ENCODE results near the gene CHRNA3.

- TF ChIP-seq, protein P1, sequence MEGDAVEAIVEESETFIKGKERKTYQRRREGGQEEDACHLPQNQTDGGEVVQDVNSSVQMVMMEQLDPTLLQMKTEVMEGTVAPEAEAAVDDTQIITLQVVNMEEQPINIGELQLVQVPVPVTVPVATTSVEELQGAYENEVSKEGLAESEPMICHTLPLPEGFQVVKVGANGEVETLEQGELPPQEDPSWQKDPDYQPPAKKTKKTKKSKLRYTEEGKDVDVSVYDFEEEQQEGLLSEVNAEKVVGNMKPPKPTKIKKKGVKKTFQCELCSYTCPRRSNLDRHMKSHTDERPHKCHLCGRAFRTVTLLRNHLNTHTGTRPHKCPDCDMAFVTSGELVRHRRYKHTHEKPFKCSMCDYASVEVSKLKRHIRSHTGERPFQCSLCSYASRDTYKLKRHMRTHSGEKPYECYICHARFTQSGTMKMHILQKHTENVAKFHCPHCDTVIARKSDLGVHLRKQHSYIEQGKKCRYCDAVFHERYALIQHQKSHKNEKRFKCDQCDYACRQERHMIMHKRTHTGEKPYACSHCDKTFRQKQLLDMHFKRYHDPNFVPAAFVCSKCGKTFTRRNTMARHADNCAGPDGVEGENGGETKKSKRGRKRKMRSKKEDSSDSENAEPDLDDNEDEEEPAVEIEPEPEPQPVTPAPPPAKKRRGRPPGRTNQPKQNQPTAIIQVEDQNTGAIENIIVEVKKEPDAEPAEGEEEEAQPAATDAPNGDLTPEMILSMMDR (IDR thresholded peaks at IDR 0.05): no peak
- no peak for TF ChIP-seq POLR2A (IDR thresholded peaks at IDR 0.05)
These were observed 39.8 kb upstream of the CHRNA3 start for GRCh38 chr15:78660584-78660983.
